ENCODE measurements around the gene LRCH1.

Gene LRCH1

DNA sequence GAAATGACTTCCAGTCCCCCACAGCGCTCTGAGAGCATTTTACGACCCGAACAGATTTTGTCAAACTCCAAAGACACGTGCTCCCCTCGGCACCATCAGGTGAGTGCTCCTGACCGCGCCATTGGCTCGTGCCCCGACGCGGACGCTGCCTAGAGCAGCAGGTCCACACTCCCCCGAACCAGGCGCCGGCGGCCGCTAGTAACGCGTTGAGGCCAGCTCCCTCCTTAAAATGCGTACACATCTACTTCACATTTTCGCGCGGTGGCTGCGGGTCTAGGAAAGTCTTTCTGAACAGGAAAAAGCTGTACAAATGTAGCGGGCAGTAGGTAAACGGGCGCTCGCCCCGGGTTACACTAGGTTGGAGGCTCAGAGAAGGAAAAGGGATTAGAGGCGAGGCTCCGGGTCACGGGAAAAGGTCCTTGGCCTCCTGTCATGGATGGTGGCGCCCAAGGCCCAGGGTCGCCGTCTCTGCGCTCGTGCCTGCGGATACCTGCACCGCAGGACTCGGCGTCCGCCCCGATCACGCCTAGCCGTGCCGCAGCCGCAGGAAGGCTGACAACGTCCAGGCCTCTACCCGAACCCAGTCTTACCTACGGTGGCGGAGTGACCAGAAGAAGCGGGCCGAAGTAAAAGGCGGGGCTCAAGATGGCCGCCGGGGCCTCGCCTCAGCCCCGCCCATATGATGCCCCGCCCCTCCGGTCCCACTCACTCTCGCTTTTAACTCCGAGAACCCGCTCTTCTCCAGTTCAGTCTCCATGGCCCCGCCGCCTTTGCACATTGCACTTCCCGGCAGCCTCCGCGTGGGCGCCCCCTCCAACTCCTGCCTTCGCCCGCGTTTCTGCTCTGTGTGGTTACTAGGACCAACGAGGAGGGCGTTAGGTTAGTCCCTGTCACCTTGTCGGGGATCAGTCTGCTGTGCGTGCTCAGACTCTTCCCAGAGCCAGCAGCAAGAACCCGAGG, 243.8 kb downstream of the LRCH1 start, which contains the start of gene ESD:
TSS of gene ESD (minus strand) at position 647 of the 960 bp plus-strand sequence. CDS start 5,748 bp downstream, outside the sequence.
- TF ChIP-seq, protein P1, sequence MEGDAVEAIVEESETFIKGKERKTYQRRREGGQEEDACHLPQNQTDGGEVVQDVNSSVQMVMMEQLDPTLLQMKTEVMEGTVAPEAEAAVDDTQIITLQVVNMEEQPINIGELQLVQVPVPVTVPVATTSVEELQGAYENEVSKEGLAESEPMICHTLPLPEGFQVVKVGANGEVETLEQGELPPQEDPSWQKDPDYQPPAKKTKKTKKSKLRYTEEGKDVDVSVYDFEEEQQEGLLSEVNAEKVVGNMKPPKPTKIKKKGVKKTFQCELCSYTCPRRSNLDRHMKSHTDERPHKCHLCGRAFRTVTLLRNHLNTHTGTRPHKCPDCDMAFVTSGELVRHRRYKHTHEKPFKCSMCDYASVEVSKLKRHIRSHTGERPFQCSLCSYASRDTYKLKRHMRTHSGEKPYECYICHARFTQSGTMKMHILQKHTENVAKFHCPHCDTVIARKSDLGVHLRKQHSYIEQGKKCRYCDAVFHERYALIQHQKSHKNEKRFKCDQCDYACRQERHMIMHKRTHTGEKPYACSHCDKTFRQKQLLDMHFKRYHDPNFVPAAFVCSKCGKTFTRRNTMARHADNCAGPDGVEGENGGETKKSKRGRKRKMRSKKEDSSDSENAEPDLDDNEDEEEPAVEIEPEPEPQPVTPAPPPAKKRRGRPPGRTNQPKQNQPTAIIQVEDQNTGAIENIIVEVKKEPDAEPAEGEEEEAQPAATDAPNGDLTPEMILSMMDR (IDR thresholded peaks at IDR 0.05; ENCODE audit: low read depth, low read length) = no peak
- DNase-seq (ENCODE audit: low read depth in 2 of 2) = peak; percentile 93 to 94
- peak within 1 kb of the TSS; percentile 86 for H3K4me3 ChIP-seq (replicated peaks in 1 of 2; ENCODE audit: low read depth in 2 of 2, low read length in 2 of 2)

DNA sequence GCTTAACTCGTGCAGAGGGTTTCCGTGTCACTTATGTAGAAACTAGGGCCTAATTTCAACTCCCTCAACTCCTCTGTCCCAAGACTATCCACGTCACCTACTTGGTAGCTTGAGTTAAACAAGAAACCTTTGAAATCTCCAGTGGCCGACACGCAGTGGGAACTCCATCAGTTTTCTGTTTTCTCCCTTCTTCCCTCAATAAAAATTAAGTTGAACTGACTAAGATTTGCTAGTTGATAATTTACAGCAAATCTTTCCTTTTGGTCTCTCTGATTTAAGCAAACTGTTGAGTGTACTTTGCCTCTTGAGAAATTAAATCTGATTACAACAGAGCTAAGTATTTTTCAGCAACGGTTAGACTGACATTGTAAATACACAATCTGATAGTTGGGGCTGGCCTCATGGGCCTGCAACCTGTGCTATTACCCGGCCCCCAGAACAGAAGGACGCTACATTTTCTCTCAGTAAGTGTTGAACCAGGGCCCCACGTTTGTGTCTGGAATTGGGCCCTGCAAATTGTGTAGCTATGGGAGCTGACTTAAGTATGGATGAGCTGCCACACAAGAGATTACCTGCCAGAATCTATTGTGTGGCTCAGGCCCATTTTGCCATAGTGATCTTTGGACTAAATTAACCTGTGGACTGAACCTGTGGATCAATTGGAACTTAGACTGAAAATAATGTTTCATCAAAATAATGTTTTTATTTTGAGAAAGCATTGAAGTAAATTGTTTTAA, 244.7 kb downstream of the LRCH1 start:
- H3K4me3 ChIP-seq (replicated peaks in 1 of 2; ENCODE audit: low read depth in 2 of 2, low read length in 2 of 2) = peak overlapping the region; percentile 86
- DNase-seq (ENCODE audit: low read depth in 2 of 2) = no peak
- TF ChIP-seq, protein P1 (IDR thresholded peaks at IDR 0.05; ENCODE audit: low read depth, low read length) = no peak

DNA sequence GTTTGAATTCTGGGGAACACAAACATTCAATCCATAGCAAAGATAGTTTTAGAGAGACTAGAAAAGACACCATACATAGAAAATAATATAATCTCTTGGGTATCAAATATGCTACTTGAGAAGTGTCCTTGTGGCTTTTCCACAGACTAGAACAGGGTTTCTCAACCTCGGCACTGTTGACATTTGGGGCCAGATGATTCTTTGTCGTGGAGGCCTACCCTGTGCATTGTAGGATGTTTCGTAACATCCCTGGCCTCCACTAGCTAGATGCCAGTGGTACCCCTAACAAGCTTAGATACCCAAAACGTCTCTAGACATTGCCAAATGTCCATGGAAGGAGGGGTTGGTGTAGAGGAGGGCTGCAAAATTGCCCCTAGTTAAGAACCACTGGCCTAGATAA, 246.2 kb downstream of the LRCH1 start:
- no peak for DNase-seq (ENCODE audit: low read depth in 2 of 2)
- H3K4me3 ChIP-seq (replicated peaks in 1 of 2; ENCODE audit: low read depth in 2 of 2, low read length in 2 of 2) = no peak overlapping the region
- TF ChIP-seq, protein P1 (IDR thresholded peaks at IDR 0.05; ENCODE audit: low read depth, low read length) = no peak

DNA sequence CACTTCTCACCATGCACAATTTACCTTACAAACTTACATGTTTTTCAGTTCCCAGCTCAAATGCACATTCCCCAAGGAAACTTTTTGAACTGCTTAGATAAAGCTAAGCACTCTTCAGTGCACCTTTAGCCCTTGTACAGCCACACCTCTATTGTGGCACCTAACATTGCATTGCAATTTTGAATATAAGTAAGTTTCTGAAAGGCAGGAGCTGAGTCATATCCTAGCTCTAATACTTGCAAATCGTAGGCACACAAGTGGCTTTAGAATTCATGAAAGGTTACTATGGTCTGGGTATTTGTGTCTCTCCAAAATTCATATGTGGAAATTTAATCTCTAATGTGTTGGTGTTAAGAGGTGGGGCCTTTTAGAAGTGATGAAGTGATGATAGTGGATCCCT, 248.9 kb downstream of the LRCH1 start:
- TF ChIP-seq, protein P1 (IDR thresholded peaks at IDR 0.05; ENCODE audit: low read depth, low read length) = no peak
- DNase-seq (ENCODE audit: low read depth in 2 of 2) = peak in 1 of 2 donors; percentile 18
- no peak overlapping the region for H3K4me3 ChIP-seq (replicated peaks in 1 of 2; ENCODE audit: low read depth in 2 of 2, low read length in 2 of 2)

All from cardiac fibroblast (primary cell).